Measurements from ENCODE around the gene COQ2.
"Not testable (repeated sequence)": the region's sequence is repeated elsewhere in the genome, so short reads cannot be mapped to it uniquely, and the experiment has no call there.

The COQ2 gene

DNA sequence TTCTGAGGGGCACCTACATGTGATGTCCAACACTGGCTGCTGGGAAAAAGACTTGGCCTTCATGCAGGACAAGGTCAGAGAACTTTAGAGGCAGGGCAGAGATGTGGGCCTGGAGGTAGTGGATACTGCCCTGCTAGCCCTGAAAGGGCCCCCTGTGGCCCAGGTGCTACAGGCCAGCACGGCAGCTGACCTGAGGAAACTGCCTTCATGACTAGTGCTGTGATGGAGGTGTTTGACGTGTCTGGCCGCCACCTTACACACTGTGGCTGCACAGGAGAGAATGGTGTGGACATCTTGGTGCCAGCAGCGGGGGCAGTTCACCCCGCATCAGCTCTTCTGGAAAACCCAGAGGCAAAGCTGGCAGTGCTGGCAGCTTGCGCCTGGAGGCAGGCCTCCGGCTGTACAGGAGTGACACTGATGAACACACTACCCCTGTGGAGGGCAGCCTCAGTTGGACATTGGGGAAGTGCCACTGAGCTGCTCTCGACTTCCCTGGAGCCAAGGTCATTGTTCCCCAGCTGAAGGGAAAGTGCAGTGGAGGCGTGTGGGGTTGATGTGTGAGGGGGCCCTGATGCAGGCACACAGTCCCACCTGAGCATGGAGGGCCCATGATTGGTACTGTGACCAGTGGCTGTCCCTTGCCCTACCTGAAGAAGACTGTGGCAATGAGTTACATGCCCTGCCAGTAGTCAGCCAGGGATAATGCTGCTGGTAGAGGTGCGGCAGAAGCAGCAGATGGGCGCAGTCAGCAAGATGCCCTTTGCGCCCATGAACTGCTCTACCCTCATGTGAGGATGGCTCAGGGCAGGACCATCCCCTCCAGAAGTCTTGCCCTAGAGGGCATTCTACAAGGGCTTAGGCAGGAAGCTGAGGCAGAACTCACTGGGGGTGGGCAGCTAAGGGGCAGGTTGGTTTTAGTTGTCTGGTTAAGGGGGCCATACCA is 36.9 kb downstream of the COQ2 start:
- DNase-seq: no peak

GRCh38 chr4:83241132-83241531 is 43.5 kb downstream of the COQ2 start:
- no peak for DNase-seq

DNA sequence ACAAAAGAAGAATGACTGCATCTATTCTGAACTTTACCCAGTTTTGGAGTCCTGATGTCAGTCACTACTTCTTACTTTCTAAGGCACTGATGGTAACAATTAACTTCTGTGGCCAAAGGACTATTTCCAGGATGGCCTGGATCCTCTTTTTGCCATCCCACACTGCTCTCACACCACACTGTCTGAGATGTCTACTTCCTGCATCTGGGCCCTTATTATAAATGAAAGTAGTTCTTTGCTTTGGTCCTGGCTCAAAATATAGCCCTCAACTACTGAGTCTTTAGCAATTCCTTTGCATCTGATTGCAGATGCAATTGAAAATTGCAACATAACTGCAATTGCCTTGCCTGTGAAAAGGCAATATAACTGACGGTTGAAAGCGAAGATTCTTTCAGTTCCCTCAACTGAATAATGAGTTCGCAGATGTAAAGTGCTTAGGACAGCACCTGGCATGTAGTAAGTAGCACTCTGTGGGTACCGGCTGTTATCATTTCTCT is 44.2 kb downstream of the COQ2 start:
- DNase-seq: no peak

DNA sequence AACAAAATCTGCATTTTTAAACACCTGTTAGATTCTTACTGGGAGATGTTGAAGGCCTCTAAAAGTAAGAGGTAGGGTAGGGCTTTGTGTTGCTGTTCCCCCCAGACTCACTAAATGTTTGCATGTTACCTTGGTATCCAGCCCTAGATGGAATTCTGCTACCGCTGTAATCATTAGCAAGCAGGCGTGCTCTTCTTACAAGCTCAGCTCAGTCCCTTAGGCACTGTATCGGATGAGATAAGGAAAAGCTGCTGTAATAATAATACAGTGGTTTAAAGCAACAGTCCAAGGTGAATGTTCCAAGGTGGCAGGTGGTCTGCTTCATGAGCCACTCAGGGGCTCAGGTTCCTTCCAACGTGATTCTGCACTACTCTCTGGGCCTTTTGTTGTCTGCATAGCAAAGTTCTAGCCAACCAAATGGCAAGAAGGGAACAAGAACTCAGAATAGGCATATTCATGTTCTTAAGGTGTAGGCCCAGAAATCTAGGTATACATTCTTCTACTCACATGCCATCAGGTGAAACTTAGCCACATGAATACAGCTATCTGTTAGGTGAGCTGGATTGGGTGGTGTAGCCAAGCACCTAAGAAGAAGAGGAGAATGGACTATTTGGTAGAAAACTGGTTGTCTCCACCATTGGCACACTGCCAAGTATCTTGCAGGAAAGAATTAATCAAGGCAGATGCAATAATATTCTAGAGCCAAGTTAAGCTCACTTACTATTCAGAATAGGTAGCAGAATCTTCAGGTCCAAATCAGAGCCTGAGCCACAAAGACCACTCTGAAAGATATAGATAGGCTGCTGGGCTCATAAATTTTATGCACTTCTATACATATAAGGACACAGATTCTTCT is 46.0 kb downstream of the COQ2 start:
- no peak for DNase-seq

GRCh38 chr4:83237591-83237990 is 47.0 kb downstream of the COQ2 start:
- no peak for DNase-seq

GRCh38 chr4:83235645-83236133 is 48.9 kb downstream of the COQ2 start:
- DNase-seq: not testable (repeated sequence)

DNA sequence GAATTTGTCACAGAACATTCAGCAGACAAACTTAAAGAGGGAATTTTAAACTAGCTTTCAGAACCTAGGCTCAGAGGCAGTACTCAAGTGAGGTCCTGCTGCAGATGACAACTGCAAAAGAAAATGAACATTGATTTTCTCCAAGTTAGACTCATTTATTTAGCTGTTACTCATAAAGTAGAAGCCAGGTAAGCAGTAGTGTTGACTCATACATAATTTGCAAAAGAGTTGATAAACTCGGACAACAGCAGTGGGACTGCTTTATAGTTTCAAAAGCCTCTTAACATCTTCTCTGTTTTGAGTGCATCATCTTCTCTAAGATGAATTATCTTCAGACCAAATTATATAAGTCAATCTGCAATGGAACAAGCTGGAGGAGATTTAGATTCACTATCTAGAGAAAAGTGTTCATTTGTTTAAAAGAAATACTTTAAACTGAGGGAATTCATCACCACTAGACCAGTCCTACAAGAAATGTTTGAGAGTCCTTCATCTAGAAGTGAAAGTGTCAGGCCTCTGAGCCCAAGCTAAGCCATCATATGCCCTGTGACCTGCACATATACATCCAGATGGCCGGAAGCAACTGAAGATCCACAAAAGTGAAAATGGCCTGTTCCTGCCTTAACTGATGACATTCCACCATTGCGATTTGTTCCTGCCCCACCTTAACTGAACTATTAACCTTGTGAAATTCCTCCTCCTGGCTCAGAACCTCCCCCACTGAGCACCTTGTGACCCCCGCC is 49.5 kb downstream of the COQ2 start:
- DNase-seq: no peak

DNA sequence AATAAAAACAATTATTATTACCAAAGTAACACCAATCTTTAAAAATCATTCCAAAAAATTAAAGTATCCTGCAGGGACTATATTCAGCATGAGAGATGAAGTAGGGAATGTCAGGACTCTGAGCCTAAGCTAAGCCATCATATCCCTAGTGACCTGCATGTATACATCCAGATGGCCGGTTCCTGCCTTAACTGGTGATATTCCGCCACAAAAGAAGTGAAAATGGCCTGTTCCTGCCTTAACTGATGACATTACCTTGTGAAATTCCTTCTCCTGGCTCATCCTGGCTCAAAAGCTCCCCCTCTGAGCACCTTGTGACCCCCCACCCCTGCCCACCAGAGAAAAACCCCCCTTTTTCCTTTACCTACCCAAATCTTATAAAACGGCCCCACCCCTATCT is 50.2 kb downstream of the COQ2 start:
- not testable (repeated sequence) for DNase-seq

DNA sequence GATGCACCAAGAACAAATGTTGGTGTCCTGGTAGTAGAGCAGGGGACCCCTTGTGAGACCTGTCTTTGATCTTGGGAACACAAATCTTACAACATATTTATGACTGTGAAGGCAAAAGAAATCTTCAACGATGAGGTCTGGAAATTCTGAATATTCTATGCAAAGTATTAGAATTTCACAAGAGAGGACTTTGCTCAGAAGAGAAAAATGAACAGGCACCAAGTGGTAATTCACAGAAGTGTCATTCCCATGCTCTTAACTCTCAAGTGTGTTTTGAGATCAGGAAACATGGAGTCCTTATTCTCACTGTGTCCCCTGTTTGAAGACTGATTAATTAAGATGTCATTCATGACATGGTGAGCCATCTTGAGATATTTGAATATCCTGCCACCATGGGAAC is 52.5 kb downstream of the COQ2 start:
- DNase-seq: no peak

DNA sequence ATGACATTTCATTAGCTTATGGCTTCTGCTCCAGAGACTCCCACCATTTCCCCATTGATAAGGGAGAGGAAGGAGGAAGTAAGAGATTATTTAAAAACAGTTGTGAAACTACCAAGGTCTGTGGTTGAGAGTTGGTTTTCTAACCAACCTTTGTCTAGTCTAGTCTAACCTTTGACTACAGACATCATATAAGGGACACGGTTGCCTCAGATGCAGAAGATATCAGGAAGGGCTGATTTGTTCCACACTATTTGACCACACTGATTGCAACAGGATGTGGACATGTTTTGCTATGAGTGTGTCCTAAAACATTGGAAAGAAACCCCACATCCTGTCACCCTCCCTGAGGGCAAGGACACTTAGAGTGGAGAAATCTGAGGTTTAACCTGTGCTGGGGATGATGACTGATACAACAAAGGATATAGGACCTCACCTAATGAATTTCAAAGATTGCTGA is 53.0 kb downstream of the COQ2 start:
- no peak for DNase-seq

- no peak for DNase-seq
Measured at GRCh38 chr4:83230928-83231327, 53.7 kb downstream of the COQ2 start.

DNA sequence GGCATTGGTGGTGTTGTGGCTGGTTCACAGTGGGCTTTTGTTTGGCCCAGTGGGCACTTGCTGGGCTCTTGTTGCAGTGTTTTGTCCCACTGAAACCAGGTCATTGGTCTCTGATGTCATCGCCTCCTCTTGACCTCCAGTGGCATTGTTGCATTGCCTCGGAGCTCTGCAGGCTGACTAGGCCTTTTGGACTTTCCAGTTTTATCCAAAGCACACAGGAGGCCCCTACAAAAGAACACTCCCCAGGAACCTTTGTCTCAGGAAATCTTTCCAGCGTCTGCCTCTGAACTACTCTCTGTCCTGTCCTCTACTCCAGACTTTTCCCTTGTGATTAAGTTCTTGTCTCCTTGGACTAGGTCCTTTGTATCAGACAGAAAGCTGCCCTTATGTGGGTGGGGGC is 54.8 kb downstream of the COQ2 start:
- no peak for DNase-seq

DNA sequence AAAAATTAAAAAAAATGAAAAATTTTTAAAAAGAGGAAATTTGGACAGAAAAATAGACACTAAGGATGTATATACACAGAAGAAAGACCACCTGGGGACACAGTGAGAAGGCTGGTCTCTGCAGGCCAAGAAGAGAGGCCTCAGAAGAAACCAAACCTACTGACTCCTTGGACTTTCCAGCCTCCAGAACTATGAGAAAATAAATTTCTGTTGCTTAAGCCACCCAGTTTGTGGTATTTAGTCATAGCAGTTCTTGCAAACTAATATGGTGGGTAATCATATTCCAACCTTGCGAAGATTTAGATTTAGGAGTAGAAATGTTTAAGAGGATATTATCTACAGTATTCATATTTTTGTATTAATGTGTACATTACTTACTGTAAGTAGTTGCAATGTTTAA is 56.4 kb downstream of the COQ2 start:
- DNase-seq: no peak

GRCh38 chr4:83224502-83225197 is 59.9 kb downstream of the COQ2 start:
- DNase-seq: no peak

DNA sequence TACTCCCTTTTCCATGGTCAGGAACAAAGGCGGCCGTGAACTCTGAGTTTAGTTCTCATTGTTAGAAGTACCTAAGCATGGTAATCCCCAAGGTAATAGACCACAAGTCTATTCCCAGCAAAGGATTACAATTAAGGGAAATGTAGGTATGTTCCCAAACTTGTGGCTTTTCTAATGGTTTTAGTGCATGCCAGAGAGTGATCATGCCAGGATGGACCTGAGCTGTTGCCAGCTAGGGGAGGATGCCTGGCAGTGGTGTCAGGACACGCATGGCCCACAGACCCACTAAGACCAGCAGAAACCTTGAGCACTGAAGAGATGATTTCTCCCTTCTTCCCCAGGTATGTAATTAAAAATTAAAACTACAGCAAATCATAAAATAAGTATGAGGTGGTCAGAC is 60.8 kb downstream of the COQ2 start:
- no peak for DNase-seq

- no peak for DNase-seq
Measured at GRCh38 chr4:83221897-83222441, 62.6 kb downstream of the COQ2 start.

- DNase-seq: peak; percentile 22
Measured at GRCh38 chr4:83219344-83220331, 65.0 kb downstream of the COQ2 start.

DNA sequence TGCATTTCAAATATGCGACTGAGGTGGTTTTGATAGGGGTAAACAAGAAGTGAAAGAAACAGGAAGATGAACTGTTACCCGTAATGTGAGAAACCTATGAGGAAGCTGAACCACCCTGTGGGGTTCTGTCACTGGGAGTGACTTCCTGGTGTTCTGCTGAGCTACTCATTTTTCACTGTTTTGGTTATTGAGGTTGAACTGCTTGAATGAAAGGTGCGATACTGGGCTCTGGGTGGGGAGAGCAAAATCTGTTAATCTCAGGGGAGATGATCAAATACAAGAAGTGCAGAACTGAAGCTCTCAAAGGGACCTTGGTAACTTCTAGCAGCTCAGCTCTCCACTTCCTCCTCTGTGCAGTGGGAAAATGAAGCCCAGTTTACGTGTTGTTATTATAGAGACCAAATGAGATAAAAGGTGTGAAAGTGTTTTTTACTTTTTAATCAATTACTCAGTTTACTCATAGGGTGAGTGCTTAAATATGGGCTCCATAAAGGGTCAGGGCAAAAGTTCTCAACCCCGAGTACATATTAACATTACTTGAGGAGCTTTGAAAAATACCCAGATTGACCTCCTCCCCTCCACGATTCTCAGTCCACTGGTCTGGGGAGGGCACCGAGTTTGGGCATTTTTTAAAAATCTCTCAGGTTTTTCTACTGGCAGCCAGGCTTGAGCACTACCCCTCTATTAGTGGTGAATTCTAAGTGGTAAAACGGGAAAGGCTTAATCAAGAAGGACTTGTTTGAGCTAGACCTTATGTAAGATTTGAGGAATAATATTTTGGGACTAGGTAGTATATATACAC is 66.7 kb downstream of the COQ2 start:
- no peak for DNase-seq

- no peak for DNase-seq
Measured at GRCh38 chr4:83216959-83217683, 67.5 kb downstream of the COQ2 start.

Measured in NCI-H510A (cell line).